A549 (cell line): ENCODE measurements around the gene DGUOK.

Source experiments
- BCL3 ChIP-seq: fragments of >200 bp; sonication (Bioruptor Twin); formaldehyde crosslinking; IDR thresholded peaks from 3 replicates; pipeline ENCODE4 v1.6.1; 2016
- CBX2 ChIP-seq: fragments of 200-600 bp; sonication (generic); IDR thresholded peaks from 2 replicates; pipeline ENCODE4 v1.6.1; 2016; ENCODE audit warnings: low read depth, mild to moderate bottlenecking, borderline replicate concordance
- CHD2 ChIP-seq: fragments of 150-350 bp; IDR thresholded peaks from 2 replicates; pipeline ENCODE4 v1.6.1; 2014; ENCODE audit warnings: low read length; ENCODE audit not compliant: partially characterized antibody
- CTCF ChIP-seq: fragments of >200 bp; sonication (Bioruptor Twin); formaldehyde crosslinking; IDR thresholded peaks from 3 replicates; pipeline ENCODE4 v1.5.1; 2016
- EHMT2 ChIP-seq: fragments of 200-600 bp; sonication (generic); IDR thresholded peaks from 2 replicates; pipeline ENCODE4 v1.6.1; 2016; ENCODE audit warnings: antibody characterized with exemption, low read depth, mild to moderate bottlenecking, moderate library complexity
- EP300 ChIP-seq, 2 experiments: fragments of >200 bp; sonication (Bioruptor Twin); formaldehyde crosslinking; IDR thresholded peaks; 2 replicates in 1 of 2; 3 replicates in 1 of 2; pipeline ENCODE4 v1.6.1; 2016 to 2017
- HMGXB4 ChIP-seq: fragments of 250-450 bp; sonication (Bioruptor Pico); IDR thresholded peaks from 2 replicates; pipeline ENCODE4 v1.5.0; 2021; ENCODE audit warnings: mild to moderate bottlenecking, moderate library complexity, borderline replicate concordance
- HOXB5 ChIP-seq: fragments of 250-450 bp; sonication (Bioruptor Pico); IDR thresholded peaks from 2 replicates; pipeline ENCODE4 v1.5.0; 2020; ENCODE audit warnings: mild to moderate bottlenecking, moderate library complexity
- JUN ChIP-seq, 2 experiments: fragments of >200 bp; sonication (Bioruptor Twin); formaldehyde crosslinking; IDR thresholded peaks; 2 replicates in 1 of 2; 3 replicates in 1 of 2; pipeline ENCODE4 v1.6.1; 2016 to 2017
- KDM5A ChIP-seq: fragments of 200-600 bp; sonication (generic); IDR thresholded peaks from 2 replicates; pipeline ENCODE4 v1.6.1; 2016; ENCODE audit warnings: antibody characterized with exemption, mild to moderate bottlenecking
- PBX3 ChIP-seq: IDR thresholded peaks from 2 replicates; pipeline ENCODE4 v1.6.1; 2012
- POLR2A ChIP-seq: IDR thresholded peaks from 2 replicates; pipeline ENCODE4 v1.6.1; 2012; ENCODE audit warnings: mild to moderate bottlenecking, low read length
- RAD21 ChIP-seq, 2 experiments: fragments of >200 bp in 1 of 2; sonication (Bioruptor Twin) in 1 of 2; formaldehyde crosslinking in 1 of 2; IDR thresholded peaks in 1 of 2; conservative IDR thresholded peaks in 1 of 2; 2 replicates in 1 of 2; 3 replicates in 1 of 2; pipeline ENCODE4 v1.6.1; 2012 to 2018; ENCODE audit warnings: inconsistent platforms in 1 of 2
- SMC3 ChIP-seq: fragments of >200 bp; sonication (Bioruptor Twin); formaldehyde crosslinking; IDR thresholded peaks from 3 replicates; pipeline ENCODE4 v1.6.1; 2018; ENCODE audit warnings: inconsistent platforms

GRCh38 chr2:73901143-73901542 lies 25.5 kb upstream of the DGUOK start:
- no peak for TF ChIP-seq CTCF
- no peak for TF ChIP-seq HMGXB4 (CRISPR knock-in tag)
- TF ChIP-seq POLR2A, result no peak
- TF ChIP-seq EP300 (IDR thresholded peaks at IDR 0.05), result no peak
- TF ChIP-seq JUN (IDR thresholded peaks at IDR 0.05), result no peak
- TF ChIP-seq KDM5A, result no peak
- TF ChIP-seq CBX2, result no peak
- TF ChIP-seq RAD21 (conservative IDR thresholded peaks at IDR 0.05 in 1 of 2, IDR thresholded peaks at IDR 0.05 in 1 of 2), result no peak
- no peak for TF ChIP-seq PBX3
- no peak for TF ChIP-seq BCL3
- no peak for TF ChIP-seq SMC3
- TF ChIP-seq EHMT2, result no peak
- no peak for TF ChIP-seq HOXB5 (CRISPR knock-in tag)
- no peak for TF ChIP-seq CHD2
